HUES48 (cell line): ENCODE data around the gene ARHGEF17.

Experiments used
- H3K27ac ChIP-seq: one replicate; pipeline ENCODE4 v1.7.0; 2013; ENCODE audit warnings: low read depth, low read length, inconsistent platforms
- H3K27me3 ChIP-seq: 2 replicates; pipeline ENCODE4 v1.6.1; 2013; ENCODE audit warnings: mild to moderate bottlenecking, low read length; ENCODE audit not compliant: control insufficient read depth, insufficient read depth
- H3K36me3 ChIP-seq: 2 replicates; pipeline ENCODE4 v1.6.1; 2013; ENCODE audit warnings: low read length; ENCODE audit not compliant: control insufficient read depth, insufficient read depth
- H3K4me1 ChIP-seq: 2 replicates; pipeline ENCODE4 v1.6.1; 2013; ENCODE audit warnings: mild to moderate bottlenecking, low read length; ENCODE audit not compliant: control insufficient read depth, insufficient read depth
- H3K4me3 ChIP-seq: 2 replicates; pipeline ENCODE4 v1.5.1; 2013; ENCODE audit warnings: mild to moderate bottlenecking, low read depth, low read length
- H3K9ac ChIP-seq: 2 replicates; pipeline ENCODE4 v1.6.1; 2013; ENCODE audit warnings: mild to moderate bottlenecking, low read depth, low read length, moderate library complexity
- H3K9me3 ChIP-seq: 2 replicates; pipeline ENCODE4 v1.6.1; 2013; ENCODE audit warnings: low read length; ENCODE audit not compliant: control insufficient read depth, insufficient read depth

ARHGEF17 gene

GRCh38 chr11:73392108-73393010, 84.3 kb downstream of the ARHGEF17 start:
- Histone ChIP-seq H3K36me3 (no peaks in the 10 kb centered on the region), H3K9ac (no peak overlapping the region), H3K27ac (no peak overlapping the region), H3K4me1 (no peaks in the 10 kb centered on the region; the same call in 1 of the 2 replicates), H3K9me3 (no peaks in the 10 kb centered on the region), H3K4me3 (no peak overlapping the region), H3K27me3 (no peaks in the 10 kb centered on the region)

- Histone ChIP-seq H3K27me3 (no peaks in the 10 kb centered on the region), H3K4me3 (no peak overlapping the region), H3K9me3 (no peaks in the 10 kb centered on the region), H3K27ac (no peak overlapping the region), H3K9ac (no peak overlapping the region), H3K4me1 (no peaks in the 10 kb centered on the region), H3K36me3 (no peaks in the 10 kb centered on the region)
Measured at GRCh38 chr11:73393011-73393380, 84.9 kb downstream of the ARHGEF17 start.

GRCh38 chr11:73393479-73394415, 85.7 kb downstream of the ARHGEF17 start:
- Histone ChIP-seq H3K4me1 (no peaks in the 10 kb centered on the region), H3K27ac (no peak overlapping the region), H3K27me3 (no peaks in the 10 kb centered on the region), H3K36me3 (no peaks in the 10 kb centered on the region), H3K9ac (no peak overlapping the region), H3K4me3 (no peak overlapping the region), H3K9me3 (no peaks in the 10 kb centered on the region)

GRCh38 chr11:73394416-73395296, 86.6 kb downstream of the ARHGEF17 start:
- Histone ChIP-seq H3K4me1 (no peaks in the 10 kb centered on the region), H3K9ac (no peak overlapping the region), H3K27me3 (no peaks in the 10 kb centered on the region), H3K9me3 (no peaks in the 10 kb centered on the region), H3K4me3 (no peak overlapping the region), H3K27ac (no peak overlapping the region), H3K36me3 (no peaks in the 10 kb centered on the region)

GRCh38 chr11:73395297-73396208, 87.5 kb downstream of the ARHGEF17 start:
- Histone ChIP-seq H3K27ac (no peak overlapping the region), H3K9me3 (no peaks in the 10 kb centered on the region), H3K4me3 (no peak overlapping the region), H3K4me1 (no peaks in the 10 kb centered on the region), H3K9ac (no peak overlapping the region), H3K36me3 (no peaks in the 10 kb centered on the region), H3K27me3 (no peaks in the 10 kb centered on the region)

- H3K27me3 ChIP-seq, result no peaks in the 10 kb centered on the region
Measured at GRCh38 chr11:73396251-73396930, 88.3 kb downstream of the ARHGEF17 start.

DNA sequence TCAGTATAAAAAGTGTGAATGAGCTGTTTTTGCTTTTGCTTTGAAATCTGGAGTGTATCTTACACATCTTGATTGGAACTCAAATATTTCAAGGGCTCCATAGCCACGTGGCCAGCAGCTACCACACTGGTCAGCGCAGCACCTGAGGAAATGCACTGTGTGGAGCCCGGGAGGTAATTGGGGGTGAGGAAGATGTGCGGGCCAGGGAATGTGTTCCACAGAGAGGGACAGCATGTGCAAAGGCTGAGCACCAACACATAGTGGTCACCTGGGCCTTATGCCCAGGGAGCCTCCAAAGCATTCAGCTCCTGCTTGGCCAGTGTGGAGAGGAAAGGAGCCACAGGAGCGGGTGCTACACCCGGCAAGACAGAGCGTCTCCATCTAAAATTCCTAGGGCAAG, 88.9 kb downstream of the ARHGEF17 start:
- no peaks in the 10 kb centered on the region for H3K9me3 ChIP-seq
- H3K27me3 ChIP-seq, result no peaks in the 10 kb centered on the region
- H3K4me3 ChIP-seq, result no peak overlapping the region
- no peak overlapping the region for H3K27ac ChIP-seq
- H3K36me3 ChIP-seq, result no peaks in the 10 kb centered on the region
- H3K4me1 ChIP-seq, result no peaks in the 10 kb centered on the region
- no peak overlapping the region for H3K9ac ChIP-seq

More at GRCh38 chr11:73396251-73396930, 88.3 kb downstream of the ARHGEF17 start:
- Histone ChIP-seq H3K4me1 (no peaks in the 10 kb centered on the region), H3K4me3 (no peak overlapping the region), H3K36me3 (no peaks in the 10 kb centered on the region), H3K9me3 (no peaks in the 10 kb centered on the region), H3K9ac (no peak overlapping the region), H3K27ac (no peak overlapping the region)

GRCh38 chr11:73397468-73398131, 89.5 kb downstream of the ARHGEF17 start:
- no peak overlapping the region for H3K9ac ChIP-seq
- H3K27ac ChIP-seq, result no peak overlapping the region
- no peak overlapping the region for H3K4me3 ChIP-seq
- H3K36me3 ChIP-seq, result no peaks in the 10 kb centered on the region
- no peaks in the 10 kb centered on the region for H3K9me3 ChIP-seq
- no peaks in the 10 kb centered on the region for H3K27me3 ChIP-seq
- 0 out of 2 replicates have a peak, but pooled peaks cover 5% of the 10 kb centered on the region for H3K4me1 ChIP-seq

- Histone ChIP-seq H3K27me3 (no peaks in the 10 kb centered on the region), H3K4me1 (0 out of 2 replicates have a peak, but pooled peaks cover 9% of the 10 kb centered on the region), H3K4me3 (no peak overlapping the region), H3K9me3 (no peaks in the 10 kb centered on the region), H3K27ac (no peak overlapping the region), H3K9ac (no peak overlapping the region), H3K36me3 (no peaks in the 10 kb centered on the region)
Measured at GRCh38 chr11:73398132-73398526, 90.1 kb downstream of the ARHGEF17 start.
